GM23338 (cell line): Measurements from ENCODE around the gene GK. TPM values are rescaled to one million over a fixed set of nuclear protein-coding genes. Genes with fewer than 3 reads are reported as not detected.

Experiments used
- ATAC-seq: fragments of 200-7000 bp; cut with Tn5 transposase; 3 replicates; pipeline ENCODE4 v1.9.1; 2020
- DNase-seq: peaks from one replicate; pipeline ENCODE4 v3.0.0-alpha.2; 2015; ENCODE audit warnings: low spot score
- H2AFZ ChIP-seq: fragments of 200-600 bp; sonication (generic); 2 replicates; pipeline ENCODE4 v1.8.0; 2016; ENCODE audit warnings: antibody characterized with exemption, mild to moderate bottlenecking, moderate library complexity
- H3F3A ChIP-seq: fragments of 200-600 bp; sonication (generic); replicated peaks from 2 replicates; pipeline ENCODE4 v1.8.0; 2017; ENCODE audit warnings: antibody characterized with exemption, mixed run types, low read depth
- H3K27ac ChIP-seq: fragments of 200-600 bp; sonication (generic); 2 replicates; pipeline ENCODE4 v1.6.1; 2016; ENCODE audit warnings: low read depth
- H3K27me3 ChIP-seq: fragments of 200-600 bp; sonication (generic); 2 replicates; pipeline ENCODE4 v1.8.0; 2016; ENCODE audit warnings: mild to moderate bottlenecking, mixed run types, moderate library complexity; ENCODE audit not compliant: insufficient read depth
- H3K36me3 ChIP-seq: fragments of 200-600 bp; sonication (generic); 2 replicates; pipeline ENCODE4 v1.8.0; 2016; ENCODE audit warnings: mild to moderate bottlenecking; ENCODE audit not compliant: insufficient read depth
- H3K4me1 ChIP-seq: fragments of 200-600 bp; sonication (generic); 2 replicates; pipeline ENCODE4 v1.8.0; 2016; ENCODE audit warnings: mild to moderate bottlenecking, moderate library complexity; ENCODE audit not compliant: insufficient read depth
- H3K4me2 ChIP-seq: fragments of 200-600 bp; sonication (generic); 2 replicates; pipeline ENCODE4 v1.7.1; 2017; ENCODE audit warnings: mixed run types
- H3K4me3 ChIP-seq: fragments of 200-600 bp; sonication (generic); 2 replicates; pipeline ENCODE4 v1.6.1; 2016; ENCODE audit warnings: mixed run types
- H3K79me2 ChIP-seq: fragments of 200-600 bp; sonication (generic); replicated peaks from 2 replicates; pipeline ENCODE4 v1.8.0; 2017; ENCODE audit warnings: mild to moderate bottlenecking; ENCODE audit not compliant: insufficient read depth
- H3K9me2 ChIP-seq: fragments of 200-600 bp; sonication (generic); 2 replicates; pipeline ENCODE4 v1.8.0; 2017; ENCODE audit not compliant: insufficient read depth
- H4K20me1 ChIP-seq: fragments of 200-600 bp; sonication (generic); replicated peaks from 2 replicates; pipeline ENCODE4 v1.8.0; 2017; ENCODE audit warnings: mild to moderate bottlenecking; ENCODE audit not compliant: insufficient read depth
- H3K27ac Mint-ChIP-seq: 2 replicates; pipeline ENCODE4 v1.8.0; 2020; ENCODE audit warnings: inconsistent platforms, mild to moderate bottlenecking, moderate library complexity, mixed read lengths
- H3K27me3 Mint-ChIP-seq: 3 replicates; pipeline ENCODE4 v1.8.0; 2022; ENCODE audit warnings: low read depth, mild to moderate bottlenecking, moderate library complexity, mixed read lengths, inconsistent platforms; ENCODE audit not compliant: insufficient read depth, poor library complexity
- H3K36me3 Mint-ChIP-seq: 3 replicates; pipeline ENCODE4 v1.8.0; 2021; ENCODE audit warnings: low read depth, mild to moderate bottlenecking, inconsistent platforms, moderate library complexity, mixed read lengths
- H3K4me1 Mint-ChIP-seq: 3 replicates; pipeline ENCODE4 v1.8.0; 2020; ENCODE audit warnings: mild to moderate bottlenecking, inconsistent platforms, mixed read lengths
- H3K4me3 Mint-ChIP-seq: 3 replicates; pipeline ENCODE4 v1.8.0; 2021; ENCODE audit warnings: moderate library complexity, mild to moderate bottlenecking, inconsistent platforms, mixed read lengths
- H3K9me3 Mint-ChIP-seq: 3 replicates; pipeline ENCODE4 v1.8.0; 2020; ENCODE audit warnings: moderate library complexity, mild to moderate bottlenecking, inconsistent platforms, mixed read lengths
- CREB1 ChIP-seq: fragments of 250-450 bp; sonication (Bioruptor Pico); IDR thresholded peaks from 2 replicates; pipeline ENCODE4 v1.5.0; 2020; ENCODE audit warnings: low read depth, mild to moderate bottlenecking, moderate library complexity
- EZH2phosphoT487 ChIP-seq: fragments of 200-600 bp; sonication (generic); IDR thresholded peaks from one replicate; pipeline ENCODE4 v1.8.1; 2018; ENCODE audit warnings: antibody characterized with exemption; ENCODE audit not compliant: unreplicated experiment
- NANOG ChIP-seq: IDR thresholded peaks from 2 replicates; pipeline ENCODE4 v1.6.1; 2016; ENCODE audit warnings: antibody characterized with exemption, borderline replicate concordance
- POLR2AphosphoS5 ChIP-seq: IDR thresholded peaks from 2 replicates; pipeline ENCODE4 v1.6.1; 2016; ENCODE audit warnings: antibody characterized with exemption, low read depth
- REST ChIP-seq: IDR thresholded peaks from one replicate; pipeline ENCODE4 v1.6.1; 2018; ENCODE audit warnings: antibody characterized with exemption; ENCODE audit not compliant: unreplicated experiment
- ZNF114 ChIP-seq: fragments of 250-450 bp; sonication (Bioruptor Pico); IDR thresholded peaks from 2 replicates; pipeline ENCODE4 v1.5.0; 2020; ENCODE audit warnings: mild to moderate bottlenecking, moderate library complexity
- ZNF331 ChIP-seq: fragments of 250-450 bp; sonication (Bioruptor Pico); IDR thresholded peaks from 2 replicates; pipeline ENCODE4 v1.5.0; 2020; ENCODE audit warnings: low read depth, mild to moderate bottlenecking, moderate library complexity
- polyA plus RNA-seq: library from polyadenylated mRNA; unstranded; fragments of >200 nt; fragmentation: Nextera tagmentation; extraction: Ambion mirVana; gene quantifications from 2 replicates; pipeline ENCODE4 v1.2.1, GENCODE V29; 2016
- total RNA-seq: library from RNA; depleted of rRNA; stranded (reverse); fragments of >200 nt; shearing (Covaris generic); gene quantifications from 2 replicates; pipeline ENCODE4 v1.2.3, GENCODE V29; 2014
- TF ChIP-seq, protein P1 (sequence below): IDR thresholded peaks from 2 replicates; pipeline ENCODE4 v1.6.1; 2016; ENCODE audit warnings: antibody characterized with exemption
- TF ChIP-seq, protein P2 (sequence below), 2 experiments: fragments of 200-600 bp in 1 of 2; sonication (generic) in 1 of 2; conservative IDR thresholded peaks; 2 replicates each; pipeline versions ENCODE4 v1.5.1 to v1.6.1; 2016 to 2017; ENCODE audit warnings: antibody characterized with exemption in 2 of 2, low read depth in 2 of 2, mild to moderate bottlenecking in 2 of 2, moderate library complexity in 1 of 2
- TF ChIP-seq, protein P3 (sequence below): fragments of 250-450 bp; sonication (Bioruptor Pico); IDR thresholded peaks from 2 replicates; pipeline ENCODE4 v1.5.0; 2020; ENCODE audit warnings: mild to moderate bottlenecking, moderate library complexity

The GK gene
- total and polyA plus RNA-seq, 2 experiments from 2014 or later, result 8.4 to 10.8 TPM

GRCh38 chrX:30622361-30622760, 30.9 kb upstream of the GK start:
- no peaks in the 10 kb centered on the region for H3K36me3 ChIP-seq
- no peaks in the 10 kb centered on the region for H3F3A ChIP-seq
- no peaks in the 10 kb centered on the region for H3K27me3 ChIP-seq
- H3K4me2 ChIP-seq, result no peak overlapping the region
- no peaks in the 10 kb centered on the region for H3K9me2 ChIP-seq
- H2AFZ ChIP-seq, result no peak overlapping the region
- H3K4me3 Mint-ChIP-seq, result no peak overlapping the region
- H4K20me1 ChIP-seq, result no peaks in the 10 kb centered on the region
- no peak overlapping the region for H3K27ac ChIP-seq
- peaks cover 2% of the 10 kb centered on the region; the same call in 2 of the 3 replicates for H3K36me3 Mint-ChIP-seq
- no peaks in the 10 kb centered on the region for H3K79me2 ChIP-seq
- H3K27ac Mint-ChIP-seq, result no peak overlapping the region
- no peaks in the 10 kb centered on the region for H3K27me3 Mint-ChIP-seq
- no peaks in the 10 kb centered on the region for H3K4me1 ChIP-seq
- ATAC-seq (no peak), DNase-seq (no peak)
- TF ChIP-seq POLR2AphosphoS5, result no peak
- H3K4me3 ChIP-seq, result no peak overlapping the region
- H3K4me1 Mint-ChIP-seq, result peaks cover 6% of the 10 kb centered on the region; the same call in 2 of the 3 replicates
- peaks cover 6% of the 10 kb centered on the region; the same call in 1 of the 3 replicates for H3K9me3 Mint-ChIP-seq

DNA sequence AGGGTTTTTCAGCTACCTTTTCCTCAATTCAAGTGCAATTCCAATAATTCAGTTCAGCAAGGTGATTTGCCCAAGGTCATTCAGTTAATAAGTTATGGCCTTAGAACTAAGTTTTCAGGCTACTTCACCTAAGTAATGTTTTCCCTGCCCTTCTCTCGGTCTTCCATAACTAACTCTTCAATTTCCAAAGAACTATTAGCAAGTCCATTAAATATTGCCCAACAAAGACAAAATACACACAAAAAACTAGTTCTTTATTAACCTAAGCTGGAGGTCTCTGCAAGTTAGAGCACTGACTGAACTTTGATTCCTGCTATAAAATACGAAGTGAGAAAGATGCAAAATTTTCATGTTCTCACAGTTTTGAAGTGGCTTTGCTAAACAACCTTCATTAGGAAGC, 26.8 kb upstream of the GK start:
- H3K27ac ChIP-seq, result no peak overlapping the region
- H3K4me1 ChIP-seq, result no peaks in the 10 kb centered on the region
- peaks cover under 1% of the 10 kb centered on the region; the same call in 2 of the 3 replicates for H3K36me3 Mint-ChIP-seq
- no peak overlapping the region for H3K4me3 Mint-ChIP-seq
- H3K79me2 ChIP-seq, result no peaks in the 10 kb centered on the region
- H3K27me3 ChIP-seq, result no peaks in the 10 kb centered on the region
- no peaks in the 10 kb centered on the region for H3K36me3 ChIP-seq
- H2AFZ ChIP-seq, result no peak overlapping the region
- no peaks in the 10 kb centered on the region for H3F3A ChIP-seq
- ATAC-seq (no peak), DNase-seq (no peak)
- no peaks in the 10 kb centered on the region for H3K9me2 ChIP-seq
- no peak overlapping the region for H3K27ac Mint-ChIP-seq
- no peak overlapping the region for H3K4me2 ChIP-seq
- peaks cover 4% of the 10 kb centered on the region; the same call in 1 of the 3 replicates for H3K9me3 Mint-ChIP-seq
- H3K4me3 ChIP-seq, result no peak overlapping the region
- no peaks in the 10 kb centered on the region for H4K20me1 ChIP-seq
- H3K27me3 Mint-ChIP-seq, result no peaks in the 10 kb centered on the region
- no peaks in the 10 kb centered on the region for H3K4me1 Mint-ChIP-seq
- TF ChIP-seq, protein P1, sequence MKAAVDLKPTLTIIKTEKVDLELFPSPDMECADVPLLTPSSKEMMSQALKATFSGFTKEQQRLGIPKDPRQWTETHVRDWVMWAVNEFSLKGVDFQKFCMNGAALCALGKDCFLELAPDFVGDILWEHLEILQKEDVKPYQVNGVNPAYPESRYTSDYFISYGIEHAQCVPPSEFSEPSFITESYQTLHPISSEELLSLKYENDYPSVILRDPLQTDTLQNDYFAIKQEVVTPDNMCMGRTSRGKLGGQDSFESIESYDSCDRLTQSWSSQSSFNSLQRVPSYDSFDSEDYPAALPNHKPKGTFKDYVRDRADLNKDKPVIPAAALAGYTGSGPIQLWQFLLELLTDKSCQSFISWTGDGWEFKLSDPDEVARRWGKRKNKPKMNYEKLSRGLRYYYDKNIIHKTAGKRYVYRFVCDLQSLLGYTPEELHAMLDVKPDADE, result no peak
- no peak for TF ChIP-seq CREB1 (CRISPR knock-in tag)
- TF ChIP-seq, protein P2, sequence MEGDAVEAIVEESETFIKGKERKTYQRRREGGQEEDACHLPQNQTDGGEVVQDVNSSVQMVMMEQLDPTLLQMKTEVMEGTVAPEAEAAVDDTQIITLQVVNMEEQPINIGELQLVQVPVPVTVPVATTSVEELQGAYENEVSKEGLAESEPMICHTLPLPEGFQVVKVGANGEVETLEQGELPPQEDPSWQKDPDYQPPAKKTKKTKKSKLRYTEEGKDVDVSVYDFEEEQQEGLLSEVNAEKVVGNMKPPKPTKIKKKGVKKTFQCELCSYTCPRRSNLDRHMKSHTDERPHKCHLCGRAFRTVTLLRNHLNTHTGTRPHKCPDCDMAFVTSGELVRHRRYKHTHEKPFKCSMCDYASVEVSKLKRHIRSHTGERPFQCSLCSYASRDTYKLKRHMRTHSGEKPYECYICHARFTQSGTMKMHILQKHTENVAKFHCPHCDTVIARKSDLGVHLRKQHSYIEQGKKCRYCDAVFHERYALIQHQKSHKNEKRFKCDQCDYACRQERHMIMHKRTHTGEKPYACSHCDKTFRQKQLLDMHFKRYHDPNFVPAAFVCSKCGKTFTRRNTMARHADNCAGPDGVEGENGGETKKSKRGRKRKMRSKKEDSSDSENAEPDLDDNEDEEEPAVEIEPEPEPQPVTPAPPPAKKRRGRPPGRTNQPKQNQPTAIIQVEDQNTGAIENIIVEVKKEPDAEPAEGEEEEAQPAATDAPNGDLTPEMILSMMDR (conservative IDR thresholded peaks at IDR 0.05; ENCODE audit: low read depth in 2 of 2), result no peak
- no peak for TF ChIP-seq EZH2phosphoT487
- TF ChIP-seq ZNF114, result no peak
- no peak for TF ChIP-seq ZNF331 (CRISPR knock-in tag)
- no peak for TF ChIP-seq POLR2AphosphoS5
- TF ChIP-seq, protein P3, sequence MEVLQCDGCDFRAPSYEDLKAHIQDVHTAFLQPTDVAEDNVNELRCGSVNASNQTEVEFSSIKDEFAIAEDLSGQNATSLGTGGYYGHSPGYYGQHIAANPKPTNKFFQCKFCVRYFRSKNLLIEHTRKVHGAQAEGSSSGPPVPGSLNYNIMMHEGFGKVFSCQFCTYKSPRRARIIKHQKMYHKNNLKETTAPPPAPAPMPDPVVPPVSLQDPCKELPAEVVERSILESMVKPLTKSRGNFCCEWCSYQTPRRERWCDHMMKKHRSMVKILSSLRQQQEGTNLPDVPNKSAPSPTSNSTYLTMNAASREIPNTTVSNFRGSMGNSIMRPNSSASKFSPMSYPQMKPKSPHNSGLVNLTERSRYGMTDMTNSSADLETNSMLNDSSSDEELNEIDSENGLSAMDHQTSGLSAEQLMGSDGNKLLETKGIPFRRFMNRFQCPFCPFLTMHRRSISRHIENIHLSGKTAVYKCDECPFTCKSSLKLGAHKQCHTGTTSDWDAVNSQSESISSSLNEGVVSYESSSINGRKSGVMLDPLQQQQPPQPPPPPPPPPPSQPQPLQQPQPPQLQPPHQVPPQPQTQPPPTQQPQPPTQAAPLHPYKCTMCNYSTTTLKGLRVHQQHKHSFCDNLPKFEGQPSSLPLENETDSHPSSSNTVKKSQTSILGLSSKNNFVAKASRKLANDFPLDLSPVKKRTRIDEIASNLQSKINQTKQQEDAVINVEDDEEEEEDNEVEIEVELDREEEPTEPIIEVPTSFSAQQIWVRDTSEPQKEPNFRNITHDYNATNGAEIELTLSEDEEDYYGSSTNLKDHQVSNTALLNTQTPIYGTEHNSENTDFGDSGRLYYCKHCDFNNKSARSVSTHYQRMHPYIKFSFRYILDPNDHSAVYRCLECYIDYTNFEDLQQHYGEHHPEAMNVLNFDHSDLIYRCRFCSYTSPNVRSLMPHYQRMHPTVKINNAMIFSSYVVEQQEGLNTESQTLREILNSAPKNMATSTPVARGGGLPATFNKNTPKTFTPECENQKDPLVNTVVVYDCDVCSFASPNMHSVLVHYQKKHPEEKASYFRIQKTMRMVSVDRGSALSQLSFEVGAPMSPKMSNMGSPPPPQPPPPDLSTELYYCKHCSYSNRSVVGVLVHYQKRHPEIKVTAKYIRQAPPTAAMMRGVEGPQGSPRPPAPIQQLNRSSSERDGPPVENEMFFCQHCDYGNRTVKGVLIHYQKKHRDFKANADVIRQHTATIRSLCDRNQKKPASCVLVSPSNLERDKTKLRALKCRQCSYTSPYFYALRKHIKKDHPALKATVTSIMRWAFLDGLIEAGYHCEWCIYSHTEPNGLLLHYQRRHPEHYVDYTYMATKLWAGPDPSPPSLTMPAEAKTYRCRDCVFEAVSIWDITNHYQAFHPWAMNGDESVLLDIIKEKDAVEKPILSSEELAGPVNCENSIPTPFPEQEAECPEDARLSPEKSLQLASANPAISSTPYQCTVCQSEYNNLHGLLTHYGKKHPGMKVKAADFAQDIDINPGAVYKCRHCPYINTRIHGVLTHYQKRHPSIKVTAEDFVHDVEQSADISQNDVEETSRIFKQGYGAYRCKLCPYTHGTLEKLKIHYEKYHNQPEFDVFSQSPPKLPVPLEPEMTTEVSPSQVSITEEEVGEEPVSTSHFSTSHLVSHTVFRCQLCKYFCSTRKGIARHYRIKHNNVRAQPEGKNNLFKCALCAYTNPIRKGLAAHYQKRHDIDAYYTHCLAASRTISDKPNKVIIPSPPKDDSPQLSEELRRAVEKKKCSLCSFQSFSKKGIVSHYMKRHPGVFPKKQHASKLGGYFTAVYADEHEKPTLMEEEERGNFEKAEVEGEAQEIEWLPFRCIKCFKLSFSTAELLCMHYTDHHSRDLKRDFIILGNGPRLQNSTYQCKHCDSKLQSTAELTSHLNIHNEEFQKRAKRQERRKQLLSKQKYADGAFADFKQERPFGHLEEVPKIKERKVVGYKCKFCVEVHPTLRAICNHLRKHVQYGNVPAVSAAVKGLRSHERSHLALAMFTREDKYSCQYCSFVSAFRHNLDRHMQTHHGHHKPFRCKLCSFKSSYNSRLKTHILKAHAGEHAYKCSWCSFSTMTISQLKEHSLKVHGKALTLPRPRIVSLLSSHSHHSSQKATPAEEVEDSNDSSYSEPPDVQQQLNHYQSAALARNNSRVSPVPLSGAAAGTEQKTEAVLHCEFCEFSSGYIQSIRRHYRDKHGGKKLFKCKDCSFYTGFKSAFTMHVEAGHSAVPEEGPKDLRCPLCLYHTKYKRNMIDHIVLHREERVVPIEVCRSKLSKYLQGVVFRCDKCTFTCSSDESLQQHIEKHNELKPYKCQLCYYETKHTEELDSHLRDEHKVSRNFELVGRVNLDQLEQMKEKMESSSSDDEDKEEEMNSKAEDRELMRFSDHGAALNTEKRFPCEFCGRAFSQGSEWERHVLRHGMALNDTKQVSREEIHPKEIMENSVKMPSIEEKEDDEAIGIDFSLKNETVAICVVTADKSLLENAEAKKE (CRISPR knock-in tag), result no peak
- TF ChIP-seq NANOG, result no peak
- no peak for TF ChIP-seq REST
